Subcutaneous adipose tissue (tissue), 4 donors: ENCODE measurements around the gene NEMF. TPM values are rescaled to one million over a fixed set of nuclear protein-coding genes. Genes with fewer than 3 reads are reported as not detected.

Experiments
- CTCF ChIP-seq: fragments of 450-650 bp; IDR thresholded peaks from one replicate; pipeline ENCODE4 v1.5.1; 2016; ENCODE audit warnings: low read depth, mild to moderate bottlenecking, control low read depth, antibody characterized with exemption, moderate library complexity
- total RNA-seq, 4 donors: library from RNA; depleted of rRNA; stranded (reverse); fragments of >200 nt; gene quantifications; one replicate each; pipeline ENCODE4 v1.1.0, GENCODE V29; 2016

NEMF gene
- total RNA-seq, 4 donors from 2014 or later: 81.0 to 126 (median 84.8) TPM

DNA sequence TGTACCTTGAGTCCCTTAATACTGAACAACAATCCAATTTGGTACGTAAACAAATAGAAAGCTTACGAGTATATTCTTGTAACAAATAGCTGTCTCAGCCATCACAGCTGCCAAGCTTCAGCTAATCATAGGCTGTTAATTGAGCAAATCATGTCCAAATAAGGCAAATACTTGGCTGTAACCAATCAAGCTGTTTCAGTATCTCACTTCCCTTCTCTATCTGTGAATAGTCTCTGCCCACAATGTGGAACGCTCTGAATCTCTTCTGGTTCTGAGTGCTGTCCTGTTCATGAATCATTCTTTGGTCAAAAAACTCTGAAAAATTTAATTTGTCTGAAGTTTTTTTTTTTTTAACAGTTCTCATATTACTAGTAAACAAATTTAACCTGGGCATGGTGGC, 5.8 kb upstream of the NEMF start:
- TF ChIP-seq CTCF: no peak

DNA sequence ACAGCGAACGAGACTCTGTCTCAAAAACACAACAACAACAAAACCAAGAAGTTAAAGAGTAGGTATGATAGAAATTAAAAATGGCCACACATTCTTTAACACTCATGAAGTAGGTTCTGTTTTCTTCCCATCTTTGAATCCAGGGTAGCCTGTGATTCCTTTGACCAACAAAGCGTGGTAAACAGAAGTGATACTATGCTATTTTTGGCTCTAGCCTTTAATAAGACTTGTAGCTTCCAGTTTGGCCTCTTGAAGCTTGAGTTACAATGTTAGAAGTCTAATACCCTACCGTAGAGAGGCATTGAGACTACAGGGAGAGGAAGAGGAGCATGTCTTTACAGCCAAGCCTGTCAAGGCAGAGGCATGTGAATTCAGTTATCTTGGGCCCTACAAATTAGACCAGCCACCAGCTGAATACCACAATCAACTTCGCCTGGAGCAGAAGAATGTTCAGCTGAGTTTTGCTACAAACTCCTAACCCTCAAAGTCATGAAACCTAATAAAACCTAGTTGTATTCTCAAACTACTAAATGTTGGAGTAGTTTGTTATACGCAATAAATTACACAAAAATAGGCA, 4.9 kb upstream of the NEMF start:
- TF ChIP-seq CTCF: no peak

- TF ChIP-seq CTCF: no peak
Observed at GRCh38 chr14:49853572-49854375, 1.2 kb upstream of the NEMF start.

DNA sequence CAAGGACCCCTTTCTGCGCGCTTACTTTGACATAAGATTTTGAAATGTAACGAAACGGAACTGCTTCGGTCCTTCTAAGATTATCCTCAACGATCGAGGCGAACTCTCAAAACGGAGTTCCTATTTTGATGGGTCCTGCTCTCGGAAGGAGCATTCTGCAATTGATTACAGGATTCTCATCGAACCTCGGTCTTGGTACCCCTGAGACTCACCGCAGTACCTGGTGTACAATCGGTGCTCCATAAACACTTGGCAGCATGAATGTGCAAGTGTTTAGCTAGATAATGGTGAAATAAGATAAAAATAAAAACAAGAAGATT, 530 bp upstream of the NEMF start:
- no peak for TF ChIP-seq CTCF

GRCh38 chr14:49851813-49852212, 775 bp downstream of the NEMF start:
- no peak for TF ChIP-seq CTCF

- TF ChIP-seq CTCF: no peak
Observed at GRCh38 chr14:49849213-49849847, 3.3 kb downstream of the NEMF start.

GRCh38 chr14:49828640-49829039, 23.9 kb downstream of the NEMF start:
- no peak for TF ChIP-seq CTCF
